Smooth muscle cell (in vitro differentiated cells): ENCODE measurements around the gene ELFN1. TPM values are rescaled to one million over a fixed set of nuclear protein-coding genes. Genes with fewer than 3 reads are reported as not detected.

Source experiments
- DNase-seq: peaks from one replicate; lab custom pipeline; 2025; ENCODE audit not compliant: unreplicated experiment; lab: John Stamatoyannopoulos, UW
- H2AFZ ChIP-seq: fragments of 200-600 bp; sonication (generic); 2 replicates; pipeline ENCODE4 v1.6.0; 2016; ENCODE audit warnings: antibody characterized with exemption, low read depth, mild to moderate bottlenecking
- H3F3A ChIP-seq: fragments of 200-600 bp; sonication (generic); 2 replicates; pipeline ENCODE4 v1.6.0; 2017; ENCODE audit warnings: antibody characterized with exemption, low read depth
- H3K27ac ChIP-seq: fragments of 200-600 bp; sonication (generic); 2 replicates; pipeline ENCODE4 v1.5.1; 2016; ENCODE audit warnings: low read depth, mild to moderate bottlenecking
- H3K27me3 ChIP-seq: fragments of 200-600 bp; sonication (generic); 2 replicates; pipeline ENCODE4 v1.6.1; 2016; ENCODE audit warnings: low read depth, mild to moderate bottlenecking
- H3K36me3 ChIP-seq: fragments of 200-600 bp; sonication (generic); 2 replicates; pipeline ENCODE4 v1.5.1; 2016; ENCODE audit warnings: low read depth
- H3K4me1 ChIP-seq: fragments of 200-600 bp; sonication (generic); 2 replicates; pipeline ENCODE4 v1.5.1; 2016; ENCODE audit warnings: low read depth
- H3K4me2 ChIP-seq: fragments of 200-600 bp; sonication (generic); 2 replicates; pipeline ENCODE4 v1.6.0; 2016; ENCODE audit warnings: mild to moderate bottlenecking
- H3K4me3 ChIP-seq: fragments of 200-600 bp; sonication (generic); 2 replicates; pipeline ENCODE4 v1.5.1; 2016; ENCODE audit warnings: mild to moderate bottlenecking
- H3K79me2 ChIP-seq: fragments of 200-600 bp; sonication (generic); 2 replicates; pipeline ENCODE4 v1.6.0; 2016; ENCODE audit warnings: low read depth, mild to moderate bottlenecking
- H3K9ac ChIP-seq: fragments of 200-600 bp; sonication (generic); 2 replicates; pipeline ENCODE4 v1.6.0; 2016; ENCODE audit warnings: low read depth
- H3K9me3 ChIP-seq: fragments of 200-600 bp; sonication (generic); replicated peaks from 2 replicates; pipeline ENCODE4 v1.5.1; 2016; ENCODE audit warnings: low read depth
- H4K20me1 ChIP-seq: fragments of 200-600 bp; sonication (generic); 2 replicates; pipeline ENCODE4 v1.6.0; 2016; ENCODE audit warnings: low read depth
- WGBS: methylation state at CpG from one replicate; pipeline ENCODE4 v1.1.7; 2016; ENCODE audit warnings: low lambda C conversion rate; 5-methylcytosine and 5-hydroxymethylcytosine counted together
- polyA plus RNA-seq: library from polyadenylated mRNA; unstranded; fragments of >200 nt; fragmentation: Nextera tagmentation; extraction: Ambion mirVana; gene quantifications from 2 replicates; pipeline ENCODE4 v1.2.1, GENCODE V29; 2016
- total RNA-seq: library from RNA; depleted of rRNA; stranded (reverse); fragments of >200 nt; gene quantifications from 2 replicates; pipeline ENCODE4 v1.2.3, GENCODE V29; 2014
- TF ChIP-seq, protein P1 (sequence below): fragments of 200-600 bp; sonication (generic); IDR thresholded peaks from 2 replicates; pipeline ENCODE4 v1.5.1; 2017; ENCODE audit warnings: borderline replicate concordance, mild to moderate bottlenecking, antibody characterized with exemption; ENCODE audit not compliant: insufficient read depth, poor library complexity, severe bottlenecking

Gene ELFN1
- total and polyA plus RNA-seq, 2 experiments from 2014 or later = 4.2 to 6.2 TPM

DNA sequence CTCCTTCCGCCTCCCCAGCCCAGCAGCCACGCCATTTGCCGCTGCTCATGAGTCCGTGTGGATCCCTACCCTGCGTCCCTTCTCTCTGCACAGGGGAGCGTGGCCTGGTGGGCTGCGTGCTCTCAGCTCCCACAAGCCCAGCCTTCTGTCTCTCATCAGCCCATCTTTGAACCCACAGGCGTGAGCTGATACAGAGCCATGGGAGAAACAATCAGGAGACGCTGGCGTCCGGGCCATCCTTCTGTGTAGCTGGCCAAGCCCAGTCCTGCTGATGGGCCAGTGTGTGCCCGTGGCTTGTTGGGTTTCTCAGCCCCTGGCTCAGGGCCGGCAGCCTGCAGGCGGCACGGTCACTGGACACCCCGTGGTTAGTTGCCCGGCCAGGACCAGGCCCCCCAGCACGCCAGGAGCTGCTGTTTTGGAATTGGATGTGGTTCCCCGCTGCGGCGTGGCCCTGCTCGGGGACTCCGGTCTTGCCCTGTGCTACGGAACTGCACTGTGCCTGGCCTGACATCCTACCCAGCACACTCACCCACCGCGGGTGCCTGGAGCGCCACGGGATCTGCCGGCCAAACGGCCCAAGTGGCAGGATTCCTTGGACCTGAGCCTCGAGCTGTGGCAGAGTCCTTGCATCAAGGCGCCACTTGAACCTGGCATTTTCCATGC lies 88.9 kb downstream of the ELFN1 start:
- H4K20me1 ChIP-seq = no peaks in the 10 kb centered on the region
- no peaks in the 10 kb centered on the region for H3K36me3 ChIP-seq
- no peak overlapping the region for H3K4me2 ChIP-seq
- H3K79me2 ChIP-seq = no peaks in the 10 kb centered on the region
- no peak for DNase-seq
- no peak overlapping the region for H3K9ac ChIP-seq
- WGBS = 90% methylated on average over 31 of the region's 32 CpGs
- H2AFZ ChIP-seq = no peak overlapping the region
- H3F3A ChIP-seq = no peaks in the 10 kb centered on the region
- no peaks in the 10 kb centered on the region for H3K9me3 ChIP-seq
- no peak overlapping the region for H3K4me3 ChIP-seq
- TF ChIP-seq, protein P1, sequence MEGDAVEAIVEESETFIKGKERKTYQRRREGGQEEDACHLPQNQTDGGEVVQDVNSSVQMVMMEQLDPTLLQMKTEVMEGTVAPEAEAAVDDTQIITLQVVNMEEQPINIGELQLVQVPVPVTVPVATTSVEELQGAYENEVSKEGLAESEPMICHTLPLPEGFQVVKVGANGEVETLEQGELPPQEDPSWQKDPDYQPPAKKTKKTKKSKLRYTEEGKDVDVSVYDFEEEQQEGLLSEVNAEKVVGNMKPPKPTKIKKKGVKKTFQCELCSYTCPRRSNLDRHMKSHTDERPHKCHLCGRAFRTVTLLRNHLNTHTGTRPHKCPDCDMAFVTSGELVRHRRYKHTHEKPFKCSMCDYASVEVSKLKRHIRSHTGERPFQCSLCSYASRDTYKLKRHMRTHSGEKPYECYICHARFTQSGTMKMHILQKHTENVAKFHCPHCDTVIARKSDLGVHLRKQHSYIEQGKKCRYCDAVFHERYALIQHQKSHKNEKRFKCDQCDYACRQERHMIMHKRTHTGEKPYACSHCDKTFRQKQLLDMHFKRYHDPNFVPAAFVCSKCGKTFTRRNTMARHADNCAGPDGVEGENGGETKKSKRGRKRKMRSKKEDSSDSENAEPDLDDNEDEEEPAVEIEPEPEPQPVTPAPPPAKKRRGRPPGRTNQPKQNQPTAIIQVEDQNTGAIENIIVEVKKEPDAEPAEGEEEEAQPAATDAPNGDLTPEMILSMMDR = no peak
- H3K27ac ChIP-seq = no peak overlapping the region
- H3K27me3 ChIP-seq = peaks cover 22% of the 10 kb centered on the region
- H3K4me1 ChIP-seq = no peaks in the 10 kb centered on the region

- Histone ChIP-seq H3K9me3 (no peaks in the 10 kb centered on the region), H3K27me3 (peaks cover 1% of the 10 kb centered on the region)
Observed at GRCh38 chr7:1761097-1761496, 91.0 kb downstream of the ELFN1 start.

GRCh38 chr7:1761774-1762173 lies 91.7 kb downstream of the ELFN1 start:
- WGBS = 95% methylated on average over 11 of the region's 11 CpGs
- DNase-seq = no peak
- H3K9ac ChIP-seq = no peak overlapping the region
- no peak overlapping the region for H3K4me3 ChIP-seq
- no peak overlapping the region for H2AFZ ChIP-seq
- no peaks in the 10 kb centered on the region for H3K79me2 ChIP-seq
- H3F3A ChIP-seq = no peaks in the 10 kb centered on the region
- no peaks in the 10 kb centered on the region for H3K4me1 ChIP-seq
- no peaks in the 10 kb centered on the region for H3K27me3 ChIP-seq
- H3K36me3 ChIP-seq = no peaks in the 10 kb centered on the region
- no peaks in the 10 kb centered on the region for H3K9me3 ChIP-seq
- H4K20me1 ChIP-seq = no peaks in the 10 kb centered on the region
- TF ChIP-seq, protein P1 = no peak
- H3K27ac ChIP-seq = no peak overlapping the region
- no peak overlapping the region for H3K4me2 ChIP-seq

More at GRCh38 chr7:1761097-1761496, 91.0 kb downstream of the ELFN1 start:
- H3K79me2 ChIP-seq = no peaks in the 10 kb centered on the region
- no peak overlapping the region for H2AFZ ChIP-seq
- no peak overlapping the region for H3K9ac ChIP-seq
- no peaks in the 10 kb centered on the region for H3K4me1 ChIP-seq
- H3K27ac ChIP-seq = no peak overlapping the region
- TF ChIP-seq, protein P1 = no peak
- no peak for DNase-seq
- no peaks in the 10 kb centered on the region for H3F3A ChIP-seq
- no peak overlapping the region for H3K4me3 ChIP-seq
- no peaks in the 10 kb centered on the region for H4K20me1 ChIP-seq
- no peaks in the 10 kb centered on the region for H3K36me3 ChIP-seq
- 93% methylated on average over 13 of the region's 13 CpGs for WGBS
- no peak overlapping the region for H3K4me2 ChIP-seq
